ENCODE measurements around the gene UBE2D1.
"Not testable (repeated sequence)": the region's sequence is repeated elsewhere in the genome, so short reads cannot be mapped to it uniquely, and the experiment has no call there.

Gene UBE2D1

DNA sequence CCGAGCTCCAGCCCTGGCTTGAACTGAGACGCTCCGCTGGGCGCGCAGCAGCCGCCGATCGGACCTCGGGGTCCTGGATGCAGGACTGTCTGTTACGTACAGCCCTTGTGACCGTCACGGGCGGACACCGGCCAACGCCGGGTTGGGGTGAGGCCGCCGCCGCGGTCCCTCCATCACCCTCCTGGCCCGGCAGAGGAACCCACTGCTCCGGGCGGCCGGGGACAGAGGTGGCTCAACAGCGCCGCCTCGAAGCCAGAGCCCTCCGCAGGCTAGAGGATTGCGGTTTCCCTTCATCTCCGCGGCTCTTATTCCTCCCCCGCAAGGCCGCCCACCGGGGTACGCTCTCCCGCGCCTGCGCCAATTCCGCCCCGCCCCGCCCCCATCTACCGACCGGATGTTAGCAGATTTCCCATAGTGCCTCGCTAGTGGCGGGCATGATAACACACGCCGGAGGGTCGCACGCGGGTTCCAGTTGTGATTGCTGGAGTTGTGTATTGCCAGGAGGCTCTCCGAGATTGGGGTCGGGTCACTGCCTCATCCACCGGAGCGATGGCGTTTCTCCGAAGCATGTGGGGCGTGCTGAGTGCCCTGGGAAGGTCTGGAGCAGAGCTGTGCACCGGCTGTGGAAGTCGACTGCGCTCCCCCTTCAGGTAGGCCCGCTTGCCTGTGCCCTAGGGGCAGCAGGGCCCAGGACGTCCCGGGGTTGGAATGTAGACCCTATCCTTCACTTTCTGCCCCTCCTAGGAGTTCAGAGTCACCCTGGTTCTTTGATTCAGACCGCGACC, 50.4 kb downstream of the UBE2D1 start, which contains the start of gene TFAM:
TFAM (plus strand) TSS at position 412 of the 785 bp plus-strand sequence; CDS start at position 550, 138 bp downstream.
- peak; percentile 92 for DNase-seq

DNA sequence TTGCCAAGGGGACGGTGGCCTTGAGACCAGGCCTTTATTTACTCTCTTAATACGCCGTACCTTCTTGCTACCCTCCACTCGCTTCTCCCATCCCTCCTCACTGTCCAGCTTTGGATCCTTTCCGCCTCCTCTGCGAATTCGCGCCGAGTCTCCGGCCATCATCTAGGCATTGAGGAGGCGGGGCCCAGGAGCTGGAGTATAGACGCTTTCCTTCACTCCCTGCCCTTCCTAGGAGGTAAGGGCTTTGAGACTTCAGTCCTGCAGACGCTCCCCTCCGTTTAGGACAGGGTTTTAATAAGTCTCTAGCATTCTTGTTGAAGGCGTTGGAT, 50.9 kb downstream of the UBE2D1 start:
- peak; percentile 53 for DNase-seq

DNA sequence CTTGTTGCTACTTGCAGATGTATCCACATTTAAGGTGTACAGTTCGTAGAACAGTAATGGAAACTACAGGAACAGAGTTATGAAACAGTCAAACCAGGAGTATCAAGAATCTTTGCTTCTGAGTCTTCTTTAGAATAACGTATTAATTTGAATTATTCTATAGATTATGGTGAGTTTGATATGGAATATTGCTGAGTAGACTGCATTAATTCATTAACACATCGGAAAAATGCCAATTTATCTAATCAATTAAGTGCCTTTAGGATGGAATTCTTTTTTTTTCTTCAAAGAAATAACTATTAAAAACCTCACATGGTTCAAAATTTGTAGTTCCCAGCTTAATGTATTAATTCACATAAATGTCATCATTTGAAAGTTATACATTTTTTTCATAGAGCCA, 54.2 kb downstream of the UBE2D1 start:
- no peak for DNase-seq

DNA sequence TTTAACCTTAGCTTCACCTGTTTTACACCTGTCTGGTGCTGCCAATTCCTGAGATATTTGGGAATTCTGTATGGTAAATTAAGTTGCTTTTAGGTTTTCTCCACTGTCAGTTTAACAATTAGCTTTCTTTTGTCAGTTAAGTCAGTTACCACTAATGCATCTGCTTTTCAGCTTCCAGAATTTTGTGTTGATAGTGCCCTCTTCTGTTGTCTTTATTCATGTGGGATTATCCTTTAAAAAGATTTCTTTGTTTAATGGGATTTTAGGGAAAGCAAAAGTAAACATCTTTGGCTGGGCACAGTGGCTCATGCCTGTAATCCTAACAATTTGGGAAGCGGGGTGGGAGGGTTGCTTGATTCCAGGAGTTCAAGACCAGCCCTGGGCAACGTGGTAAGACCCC, 58.5 kb downstream of the UBE2D1 start:
- DNase-seq: no peak

DNA sequence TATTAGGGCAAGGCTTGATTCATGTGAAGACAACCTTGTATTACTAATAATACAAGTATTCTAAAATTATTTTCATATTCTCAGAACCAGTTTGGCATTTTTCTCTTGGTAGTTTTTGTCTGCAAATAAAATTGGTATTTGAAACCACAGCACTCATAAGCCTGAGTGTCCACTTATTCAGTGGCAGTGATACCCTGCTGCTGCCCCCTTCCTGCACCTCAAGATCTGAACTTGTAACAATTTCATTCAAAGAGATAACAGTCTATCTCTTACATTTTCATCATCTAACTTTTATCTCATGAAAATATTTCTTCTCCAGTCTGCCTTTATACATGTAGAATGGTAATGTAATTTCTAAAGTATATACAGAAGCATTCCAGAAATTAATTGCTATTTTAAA, 59.7 kb downstream of the UBE2D1 start:
- DNase-seq: no peak

DNA sequence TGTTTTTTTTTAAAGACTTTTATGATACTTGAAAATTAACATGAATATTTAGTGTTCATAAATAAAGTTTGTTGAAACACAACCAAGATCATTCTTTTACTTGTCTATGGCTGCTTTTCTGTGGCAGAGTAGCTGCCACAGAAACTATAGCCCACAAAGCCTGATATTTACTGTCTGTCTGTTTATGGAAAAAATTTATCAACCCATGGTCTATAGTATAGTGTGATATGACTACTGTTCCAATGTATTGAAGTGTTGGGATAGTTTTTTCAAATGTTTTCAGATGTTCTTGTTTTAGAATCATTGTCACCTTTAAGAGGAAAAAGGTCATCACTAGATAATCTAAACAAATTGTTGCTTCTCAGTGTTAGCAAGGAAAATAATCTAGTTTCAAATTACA, 61.3 kb downstream of the UBE2D1 start:
- no peak for DNase-seq

- DNase-seq: no peak
These were observed 63.0 kb downstream of the UBE2D1 start for GRCh38 chr10:58397830-58398229.

DNA sequence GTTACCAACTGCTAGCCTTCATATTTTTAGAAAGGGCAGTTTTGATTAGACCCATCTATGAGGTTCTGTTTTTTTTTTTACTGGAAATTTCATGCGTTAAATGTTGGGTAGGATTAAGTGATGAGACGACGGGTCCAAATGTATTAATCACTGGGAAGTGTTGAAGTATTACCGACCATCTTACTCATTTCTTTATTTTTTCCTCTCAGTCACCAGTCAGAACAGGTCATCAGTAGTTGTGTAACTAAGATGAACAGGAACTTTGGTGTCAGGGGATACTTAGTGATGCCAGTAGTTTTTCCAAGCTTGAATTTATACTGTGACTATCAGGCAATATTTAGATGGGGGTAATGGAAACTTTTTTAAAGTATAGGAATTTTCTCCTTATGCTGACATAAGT, 64.6 kb downstream of the UBE2D1 start:
- no peak for DNase-seq

GRCh38 chr10:58400609-58401008, 65.8 kb downstream of the UBE2D1 start:
- no peak for DNase-seq

- no peak for DNase-seq
These were observed 69.2 kb downstream of the UBE2D1 start for GRCh38 chr10:58404001-58404400.

GRCh38 chr10:58409956-58410610, 75.3 kb downstream of the UBE2D1 start:
- DNase-seq: no peak

DNA sequence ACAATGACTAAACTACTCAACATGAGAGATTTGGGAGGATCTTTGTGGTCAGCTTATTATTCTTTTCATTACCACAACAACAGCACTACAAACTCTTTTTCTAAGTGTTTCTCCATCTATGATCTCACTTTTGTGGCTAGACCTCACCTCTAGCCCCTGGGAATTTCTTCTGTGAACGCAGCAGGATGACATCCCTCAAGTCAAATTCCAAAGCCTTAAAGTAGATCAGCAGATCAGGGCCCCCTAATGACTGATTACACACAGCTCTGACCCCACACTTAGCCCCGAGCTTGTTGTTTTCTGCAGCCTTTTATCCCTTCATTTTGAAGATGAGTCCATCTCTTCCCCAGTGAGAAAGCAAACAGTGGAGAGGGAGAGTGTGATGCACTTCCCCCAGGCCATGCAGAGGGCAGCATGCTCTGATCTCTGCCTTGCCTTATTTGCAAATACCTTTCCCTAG, 77.7 kb downstream of the UBE2D1 start:
- no peak for DNase-seq

DNA sequence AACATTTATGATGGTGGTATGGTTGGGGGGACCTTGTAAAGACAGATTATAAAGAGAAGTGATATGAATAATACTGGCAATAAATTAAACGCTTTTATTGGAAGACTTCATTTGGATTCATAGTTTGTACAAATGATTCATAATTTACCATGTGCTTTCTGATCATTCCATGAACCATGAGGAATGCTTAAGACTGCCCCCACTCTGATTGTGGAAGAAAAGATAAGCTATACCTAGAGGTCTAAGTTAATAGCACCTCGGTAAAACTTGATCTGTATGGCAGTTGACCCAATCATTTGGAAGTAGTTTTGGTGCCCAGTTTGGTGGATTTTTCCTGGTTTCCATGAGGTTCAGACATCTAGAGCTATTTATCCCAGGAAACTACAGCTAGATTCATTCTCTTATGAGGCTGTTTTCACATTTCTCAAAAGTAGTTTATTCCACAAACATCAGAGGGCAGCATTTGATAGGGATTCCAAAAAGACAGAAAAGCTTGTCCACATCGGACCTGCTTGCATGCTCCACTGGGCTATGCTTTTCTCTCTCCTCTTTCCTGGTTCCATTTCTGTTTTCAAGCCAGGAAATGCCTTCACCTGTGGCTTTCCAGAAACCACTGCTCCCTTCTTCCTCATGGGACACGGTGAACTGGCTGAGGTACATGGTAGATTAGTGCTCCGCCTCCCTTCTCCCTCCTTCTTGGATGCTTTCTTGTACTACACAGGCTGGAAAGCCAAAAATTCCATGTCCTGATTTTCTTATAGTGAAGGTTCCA, 79.7 kb downstream of the UBE2D1 start:
- DNase-seq: no peak

- no peak for DNase-seq
These were observed 81.0 kb downstream of the UBE2D1 start for GRCh38 chr10:58415757-58416156.

- DNase-seq: not testable (repeated sequence)
These were observed 83.1 kb downstream of the UBE2D1 start for GRCh38 chr10:58417902-58418301.
